Fibroblast of mammary gland (primary cell): ENCODE measurements around the gene ZCCHC9.
A peak's percentile ranks its signal among the peaks of the same experiment; 100 is the strongest.

ENCODE experiments used
- DNase-seq: peaks from one replicate; pipeline ENCODE4 v3.0.0-alpha.2; 2010; ENCODE audit warnings: low read depth
- H3K4me3 ChIP-seq: 2 replicates; pipeline ENCODE4 v1.5.1; 2011; ENCODE audit warnings: low read depth, mild to moderate bottlenecking, low read length, moderate library complexity; ENCODE audit not compliant: control insufficient read depth
- CTCF ChIP-seq: conservative IDR thresholded peaks from 2 replicates; pipeline ENCODE4 v1.5.1; 2011; ENCODE audit warnings: low read depth, low read length, inconsistent platforms; ENCODE audit not compliant: control insufficient read depth, insufficient read depth

ZCCHC9 gene

GRCh38 chr5:81305785-81306184, 4.4 kb downstream of the ZCCHC9 start:
- TF ChIP-seq CTCF: no peak
- no peak overlapping the region for H3K4me3 ChIP-seq
- no peak for DNase-seq

GRCh38 chr5:81308836-81309235, 7.4 kb downstream of the ZCCHC9 start:
- no peak overlapping the region for H3K4me3 ChIP-seq
- TF ChIP-seq CTCF: no peak
- no peak for DNase-seq

GRCh38 chr5:81310402-81311063, 9.1 kb downstream of the ZCCHC9 start:
- no peak for DNase-seq
- TF ChIP-seq CTCF: no peak

GRCh38 chr5:81313278-81313677, 11.9 kb downstream of the ZCCHC9 start:
- TF ChIP-seq CTCF: no peak
- DNase-seq: no peak
- H3K4me3 ChIP-seq: no peak overlapping the region

More at GRCh38 chr5:81310402-81311063, 9.1 kb downstream of the ZCCHC9 start:
- H3K4me3 ChIP-seq: no peak overlapping the region

GRCh38 chr5:81313686-81314085, 12.3 kb downstream of the ZCCHC9 start:
- no peak overlapping the region for H3K4me3 ChIP-seq
- no peak for TF ChIP-seq CTCF
- DNase-seq: peak; percentile 28

GRCh38 chr5:81314581-81314980, 13.2 kb downstream of the ZCCHC9 start:
- H3K4me3 ChIP-seq: no peak overlapping the region
- TF ChIP-seq CTCF: no peak
- DNase-seq: no peak

GRCh38 chr5:81315336-81315735, 13.9 kb downstream of the ZCCHC9 start:
- TF ChIP-seq CTCF: no peak
- H3K4me3 ChIP-seq: no peak overlapping the region
- peak; percentile 61 for DNase-seq
